ENCODE data around the gene ZNF625. TPM values are rescaled to one million over a fixed set of nuclear protein-coding genes. Genes with fewer than 3 reads are reported as not detected.

Gene ZNF625
- polyA plus RNA-seq, 1 donor (not counting 4 experiments of a cell fraction or from before 2014, with no cell fraction given) = 2.5 TPM

DNA sequence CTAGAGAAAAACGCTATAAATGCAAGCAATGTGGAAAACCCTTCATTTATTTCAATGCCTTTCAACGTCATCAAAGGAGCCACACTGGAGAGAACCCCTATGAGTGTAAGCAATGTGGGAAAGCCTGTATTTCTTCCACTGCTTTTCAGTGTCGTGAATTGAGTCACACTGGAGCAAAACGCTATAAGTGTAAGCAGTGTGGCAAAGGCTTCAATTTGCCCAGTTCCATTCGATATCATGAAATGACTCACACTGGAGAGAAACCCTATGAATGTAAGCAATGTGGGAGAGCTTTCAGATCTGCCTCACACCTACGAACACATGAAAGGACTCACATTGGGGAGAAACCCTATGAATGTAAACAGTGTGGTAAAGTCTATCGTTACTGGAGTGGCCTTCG, 43.8 kb downstream of the ZNF625 start:
- no peak for FAIRE-seq

GRCh38 chr19:12111943-12112637, 44.4 kb downstream of the ZNF625 start:
- H3K79me2 ChIP-seq (ENCODE audit: control insufficient read depth, insufficient read depth, low read length) = no peaks in the 10 kb centered on the region
- no peak overlapping the region for H3K4me2 ChIP-seq (ENCODE audit: control insufficient read depth, extremely low read depth, insufficient read depth, low read depth, low read length)
- H3K9me3 ChIP-seq (ENCODE audit: control insufficient read depth, low read depth, low read length) = no peaks in the 10 kb centered on the region
- no peak for DNase-seq (ENCODE audit: low read depth, low spot score)
- H3K9ac ChIP-seq (ENCODE audit: control insufficient read depth, extremely low read depth, insufficient read depth, low read length) = no peak overlapping the region
- H2AFZ ChIP-seq (ENCODE audit: control insufficient read depth, low read length) = no peak overlapping the region
- H3K27ac ChIP-seq (ENCODE audit: control insufficient read depth, insufficient read depth, low read length) = no peak overlapping the region
- dilution Hi-C loops (cut with MboI; ENCODE audit: extremely low pct_ligation_motif_present, low sequenced_read_pairs) = no loop called here
- H3K4me1 ChIP-seq (ENCODE audit: control insufficient read depth, extremely low read depth, insufficient read depth, low read length) = no peaks in the 10 kb centered on the region
- no peak overlapping the region for H3K4me3 ChIP-seq (ENCODE audit: control insufficient read depth in 2 of 3, extremely low read depth in 1 of 3, insufficient read depth in 2 of 3, low read depth in 1 of 3, low read length in 3 of 3)
- no peaks in the 10 kb centered on the region for H4K20me1 ChIP-seq (ENCODE audit: control insufficient read depth, extremely low read depth, insufficient read depth, low read length)
- FAIRE-seq = no peak
- H3K27me3 ChIP-seq (ENCODE audit: control insufficient read depth, extremely low read depth, insufficient read depth, low read length) = no peaks in the 10 kb centered on the region
- no peaks in the 10 kb centered on the region for H3K36me3 ChIP-seq (ENCODE audit: control insufficient read depth in 2 of 2, extremely low read depth in 1 of 2, insufficient read depth in 2 of 2, low read length in 2 of 2)
- H3K9me1 ChIP-seq (ENCODE audit: control insufficient read depth, extremely low read depth, insufficient read depth, low read length) = no peaks in the 10 kb centered on the region
- no peak for TF ChIP-seq EZH2 (IDR thresholded peaks at IDR 0.05; ENCODE audit: low read length)
- no peak for TF ChIP-seq CTCF (optimal IDR thresholded peaks at IDR 0.05 in 1 of 3, IDR thresholded peaks at IDR 0.05 in 1 of 3, conservative IDR thresholded peaks at IDR 0.05 in 1 of 3; ENCODE audit: extremely low read depth in 1 of 3, insufficient read depth in 2 of 3, low read length in 3 of 3)

More for the DNA sequence above, 43.8 kb downstream of the ZNF625 start:
- no peak overlapping the region for H3K27ac ChIP-seq (ENCODE audit: control insufficient read depth, insufficient read depth, low read length)
- H3K79me2 ChIP-seq (ENCODE audit: control insufficient read depth, insufficient read depth, low read length) = no peaks in the 10 kb centered on the region
- dilution Hi-C loops (cut with MboI; ENCODE audit: extremely low pct_ligation_motif_present, low sequenced_read_pairs) = no loop called here
- no peaks in the 10 kb centered on the region for H3K9me1 ChIP-seq (ENCODE audit: control insufficient read depth, extremely low read depth, insufficient read depth, low read length)
- no peaks in the 10 kb centered on the region for H3K4me1 ChIP-seq (ENCODE audit: control insufficient read depth, extremely low read depth, insufficient read depth, low read length)
- H3K9ac ChIP-seq (ENCODE audit: control insufficient read depth, extremely low read depth, insufficient read depth, low read length) = no peak overlapping the region
- H3K27me3 ChIP-seq (ENCODE audit: control insufficient read depth, extremely low read depth, insufficient read depth, low read length) = no peaks in the 10 kb centered on the region
- DNase-seq (ENCODE audit: low read depth, low spot score) = no peak
- no peak overlapping the region for H3K4me3 ChIP-seq (ENCODE audit: control insufficient read depth in 2 of 3, extremely low read depth in 1 of 3, insufficient read depth in 2 of 3, low read depth in 1 of 3, low read length in 3 of 3)
- H3K9me3 ChIP-seq (ENCODE audit: control insufficient read depth, low read depth, low read length) = no peaks in the 10 kb centered on the region
- TF ChIP-seq CTCF (optimal IDR thresholded peaks at IDR 0.05 in 1 of 3, IDR thresholded peaks at IDR 0.05 in 1 of 3, conservative IDR thresholded peaks at IDR 0.05 in 1 of 3; ENCODE audit: extremely low read depth in 1 of 3, insufficient read depth in 2 of 3, low read length in 3 of 3) (no peak), EZH2 (IDR thresholded peaks at IDR 0.05; ENCODE audit: low read length) (no peak)
- H3K36me3 ChIP-seq (ENCODE audit: control insufficient read depth in 2 of 2, extremely low read depth in 1 of 2, insufficient read depth in 2 of 2, low read length in 2 of 2) = no peaks in the 10 kb centered on the region
- no peaks in the 10 kb centered on the region for H4K20me1 ChIP-seq (ENCODE audit: control insufficient read depth, extremely low read depth, insufficient read depth, low read length)
- no peak overlapping the region for H2AFZ ChIP-seq (ENCODE audit: control insufficient read depth, low read length)
- H3K4me2 ChIP-seq (ENCODE audit: control insufficient read depth, extremely low read depth, insufficient read depth, low read depth, low read length) = no peak overlapping the region
